ENCODE data around the gene SMAD6. TPM values are rescaled to one million over a fixed set of nuclear protein-coding genes. Genes with fewer than 3 reads are reported as not detected.

The SMAD6 gene
- total RNA-seq, 1 donor from 2014 or later = 2.7 TPM

- peak overlapping the region; percentile 74 for H3K27ac ChIP-seq (ENCODE audit: low read depth, low read length)
- H3K9ac ChIP-seq (ENCODE audit: low read length) = peak overlapping the region; percentile 49
- no peaks in the 10 kb centered on the region for H3K36me3 ChIP-seq (ENCODE audit: insufficient read depth, low read length)
- Mint-ChIP-seq H3K36me3 (ENCODE audit: low read depth, unreplicated experiment) (no peaks in the 10 kb centered on the region), H3K27ac (ENCODE audit: unreplicated experiment) (no peak overlapping the region), H3K9me3 (ENCODE audit: unreplicated experiment) (no peaks in the 10 kb centered on the region), H3K4me3 (ENCODE audit: unreplicated experiment) (no peak overlapping the region), H3K4me1 (ENCODE audit: low read depth, unreplicated experiment) (peaks cover 21% of the 10 kb centered on the region), H3K27me3 (ENCODE audit: low read depth, unreplicated experiment) (peaks cover 13% of the 10 kb centered on the region)
- TF ChIP-seq, protein P1, sequence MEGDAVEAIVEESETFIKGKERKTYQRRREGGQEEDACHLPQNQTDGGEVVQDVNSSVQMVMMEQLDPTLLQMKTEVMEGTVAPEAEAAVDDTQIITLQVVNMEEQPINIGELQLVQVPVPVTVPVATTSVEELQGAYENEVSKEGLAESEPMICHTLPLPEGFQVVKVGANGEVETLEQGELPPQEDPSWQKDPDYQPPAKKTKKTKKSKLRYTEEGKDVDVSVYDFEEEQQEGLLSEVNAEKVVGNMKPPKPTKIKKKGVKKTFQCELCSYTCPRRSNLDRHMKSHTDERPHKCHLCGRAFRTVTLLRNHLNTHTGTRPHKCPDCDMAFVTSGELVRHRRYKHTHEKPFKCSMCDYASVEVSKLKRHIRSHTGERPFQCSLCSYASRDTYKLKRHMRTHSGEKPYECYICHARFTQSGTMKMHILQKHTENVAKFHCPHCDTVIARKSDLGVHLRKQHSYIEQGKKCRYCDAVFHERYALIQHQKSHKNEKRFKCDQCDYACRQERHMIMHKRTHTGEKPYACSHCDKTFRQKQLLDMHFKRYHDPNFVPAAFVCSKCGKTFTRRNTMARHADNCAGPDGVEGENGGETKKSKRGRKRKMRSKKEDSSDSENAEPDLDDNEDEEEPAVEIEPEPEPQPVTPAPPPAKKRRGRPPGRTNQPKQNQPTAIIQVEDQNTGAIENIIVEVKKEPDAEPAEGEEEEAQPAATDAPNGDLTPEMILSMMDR (IDR thresholded peaks at IDR 0.05; ENCODE audit: insufficient read depth, low read depth, low read length) = no peak
- no peak for TF ChIP-seq EZH2 (IDR thresholded peaks at IDR 0.05; ENCODE audit: insufficient read depth, low read length)
- no peaks in the 10 kb centered on the region for H3K27me3 ChIP-seq (ENCODE audit: insufficient read depth, low read length)
- H3K4me2 ChIP-seq (ENCODE audit: low read length) = peak overlapping the region; percentile 67
- peaks cover 50% of the 10 kb centered on the region for H3K4me1 ChIP-seq (ENCODE audit: insufficient read depth, low read length)
- no peak overlapping the region for H3K4me3 ChIP-seq (ENCODE audit: insufficient read depth, low read depth, low read length)
- peaks cover 9% of the 10 kb centered on the region for H3K79me2 ChIP-seq (ENCODE audit: insufficient read depth, low read length)
- peaks cover 8% of the 10 kb centered on the region for H4K20me1 ChIP-seq (ENCODE audit: insufficient read depth, low read length)
- FAIRE-seq = peak; percentile 79
- H2AFZ ChIP-seq (ENCODE audit: low read depth, low read length) = peak overlapping the region; percentile 14
- DNase-seq (ENCODE audit: low read depth) = peak; percentile 91
- H3K9me3 ChIP-seq (ENCODE audit: insufficient read depth, low read depth, low read length) = no peaks in the 10 kb centered on the region
Observed at GRCh38 chr15:66780172-66780972, 78.3 kb downstream of the SMAD6 start.

- Histone ChIP-seq H3K9ac (ENCODE audit: low read length) (no peak overlapping the region), H3K36me3 (ENCODE audit: insufficient read depth, low read length) (no peaks in the 10 kb centered on the region), H3K4me2 (ENCODE audit: low read length) (peak overlapping the region; percentile 67), H3K9me3 (ENCODE audit: insufficient read depth, low read depth, low read length) (no peaks in the 10 kb centered on the region), H3K79me2 (ENCODE audit: insufficient read depth, low read length) (peaks cover 2% of the 10 kb centered on the region), H2AFZ (ENCODE audit: low read depth, low read length) (no peak overlapping the region), H4K20me1 (ENCODE audit: insufficient read depth, low read length) (peaks cover 2% of the 10 kb centered on the region), H3K27me3 (ENCODE audit: insufficient read depth, low read length) (no peaks in the 10 kb centered on the region), H3K4me3 (ENCODE audit: insufficient read depth, low read depth, low read length) (no peak overlapping the region), H3K4me1 (ENCODE audit: insufficient read depth, low read length) (peaks cover 52% of the 10 kb centered on the region), H3K27ac (ENCODE audit: low read depth, low read length) (no peak overlapping the region)
- H3K36me3 Mint-ChIP-seq (ENCODE audit: low read depth, unreplicated experiment) = no peaks in the 10 kb centered on the region
- FAIRE-seq (no peak), DNase-seq (ENCODE audit: low read depth) (no peak)
- H3K27me3 Mint-ChIP-seq (ENCODE audit: low read depth, unreplicated experiment) = peaks cover 7% of the 10 kb centered on the region
- no peak overlapping the region for H3K4me3 Mint-ChIP-seq (ENCODE audit: unreplicated experiment)
- no peak overlapping the region for H3K27ac Mint-ChIP-seq (ENCODE audit: unreplicated experiment)
- no peak for TF ChIP-seq EZH2 (IDR thresholded peaks at IDR 0.05; ENCODE audit: insufficient read depth, low read length)
- TF ChIP-seq, protein P1 (IDR thresholded peaks at IDR 0.05; ENCODE audit: insufficient read depth, low read depth, low read length) = no peak
- no peaks in the 10 kb centered on the region for H3K9me3 Mint-ChIP-seq (ENCODE audit: unreplicated experiment)
- peaks cover 27% of the 10 kb centered on the region for H3K4me1 Mint-ChIP-seq (ENCODE audit: low read depth, unreplicated experiment)
Observed at GRCh38 chr15:66780973-66781718, 79.1 kb downstream of the SMAD6 start.

Measured in astrocyte (in vitro differentiated cells and primary cell).